Activated T-cell treated with anti-CD3 and anti-CD28 coated beads, Interleukin-2, amount 50 U/mL, for 72 hours (primary cell): ENCODE results near the gene LCN1. TPM values are rescaled to one million over a fixed set of nuclear protein-coding genes. Genes with fewer than 3 reads are reported as not detected.
"Not testable (repeated sequence)": the region's sequence is repeated elsewhere in the genome, so short reads cannot be mapped to it uniquely, and the experiment has no call there.

ENCODE experiments used
- ATAC-seq, 2 donors: fragments of 150-1000 bp; cut with Tn5 transposase; replicated peaks in 1 of 2; 2 replicates each; pipeline ENCODE4 v1.10.0; 2021; ENCODE audit warnings: moderate library complexity in 2 of 2, mild to moderate bottlenecking in 1 of 2
- DNase-seq, 2 donors: peaks; one replicate each; pipeline ENCODE4 v3.0.0; 2021 to 2022; ENCODE audit warnings: mixed read lengths in 1 of 2
- H3K27ac Mint-ChIP-seq: one replicate; pipeline ENCODE4 v1.8.0; 2022; ENCODE audit warnings: mild to moderate bottlenecking, moderate library complexity, mixed read lengths
- H3K27me3 Mint-ChIP-seq: one replicate; pipeline ENCODE4 v1.8.0; 2022; ENCODE audit warnings: low read depth, mixed read lengths
- H3K36me3 Mint-ChIP-seq, 2 donors: one replicate each; pipeline ENCODE4 v1.8.0; 2022; ENCODE audit warnings: mixed read lengths in 2 of 2, mild to moderate bottlenecking in 1 of 2; ENCODE audit not compliant: insufficient read depth in 2 of 2
- H3K4me1 Mint-ChIP-seq: one replicate; pipeline ENCODE4 v1.8.0; 2022; ENCODE audit warnings: low read depth, mixed read lengths
- H3K4me3 Mint-ChIP-seq, 2 donors: one replicate each; pipeline ENCODE4 v1.8.0; 2022; ENCODE audit warnings: mild to moderate bottlenecking in 2 of 2, mixed read lengths in 2 of 2, moderate library complexity in 2 of 2
- H3K9me3 Mint-ChIP-seq, 2 donors: one replicate each; pipeline ENCODE4 v1.8.0; 2022; ENCODE audit warnings: mixed read lengths in 2 of 2
- total RNA-seq, 2 donors: library from RNA; stranded (reverse); gene quantifications; one replicate each; pipeline ENCODE4 v1.2.3, GENCODE V29; 2022

LCN1 gene
- total RNA-seq, 2 donors from 2014 or later, result not detected

DNA sequence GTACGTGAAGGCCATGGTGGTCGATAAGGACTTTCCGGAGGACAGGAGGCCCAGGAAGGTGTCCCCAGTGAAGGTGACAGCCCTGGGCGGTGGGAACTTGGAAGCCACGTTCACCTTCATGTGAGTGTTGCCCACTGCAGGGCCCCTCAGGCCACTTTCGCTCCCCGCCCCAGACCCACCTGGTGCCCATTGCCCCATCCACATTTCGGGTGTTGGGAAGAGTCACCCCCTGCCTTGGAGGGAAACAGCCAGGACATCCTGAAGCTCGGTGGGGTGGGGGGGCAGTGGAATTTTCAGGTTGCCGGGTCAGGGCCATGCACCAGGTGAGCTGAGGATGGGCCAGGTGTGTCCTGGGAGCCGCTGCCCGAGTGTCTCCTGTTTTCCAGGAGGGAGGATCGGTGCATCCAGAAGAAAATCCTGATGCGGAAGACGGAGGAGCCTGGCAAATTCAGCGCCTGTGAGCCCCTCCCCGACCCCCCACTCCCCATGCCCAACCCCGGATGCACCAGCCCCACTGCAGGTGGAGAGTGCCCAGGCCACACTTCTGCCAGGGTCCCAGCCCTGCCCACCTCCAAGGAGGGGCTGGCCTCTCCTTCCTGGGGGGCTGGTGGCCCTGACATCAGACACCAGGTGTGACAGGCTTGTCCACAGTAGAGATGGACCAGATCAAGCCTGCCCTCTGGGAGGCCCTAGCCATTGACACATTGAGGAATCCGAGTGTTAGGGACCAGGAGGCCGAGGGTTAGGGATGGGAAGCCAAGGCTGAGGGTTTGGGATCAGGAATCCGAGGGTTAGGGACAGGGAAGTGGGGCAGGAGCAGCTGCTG, 25.8 kb downstream of the LCN1 start:
- not testable (repeated sequence) for ATAC-seq, H3K4me3 Mint-ChIP-seq, DNase-seq

DNA sequence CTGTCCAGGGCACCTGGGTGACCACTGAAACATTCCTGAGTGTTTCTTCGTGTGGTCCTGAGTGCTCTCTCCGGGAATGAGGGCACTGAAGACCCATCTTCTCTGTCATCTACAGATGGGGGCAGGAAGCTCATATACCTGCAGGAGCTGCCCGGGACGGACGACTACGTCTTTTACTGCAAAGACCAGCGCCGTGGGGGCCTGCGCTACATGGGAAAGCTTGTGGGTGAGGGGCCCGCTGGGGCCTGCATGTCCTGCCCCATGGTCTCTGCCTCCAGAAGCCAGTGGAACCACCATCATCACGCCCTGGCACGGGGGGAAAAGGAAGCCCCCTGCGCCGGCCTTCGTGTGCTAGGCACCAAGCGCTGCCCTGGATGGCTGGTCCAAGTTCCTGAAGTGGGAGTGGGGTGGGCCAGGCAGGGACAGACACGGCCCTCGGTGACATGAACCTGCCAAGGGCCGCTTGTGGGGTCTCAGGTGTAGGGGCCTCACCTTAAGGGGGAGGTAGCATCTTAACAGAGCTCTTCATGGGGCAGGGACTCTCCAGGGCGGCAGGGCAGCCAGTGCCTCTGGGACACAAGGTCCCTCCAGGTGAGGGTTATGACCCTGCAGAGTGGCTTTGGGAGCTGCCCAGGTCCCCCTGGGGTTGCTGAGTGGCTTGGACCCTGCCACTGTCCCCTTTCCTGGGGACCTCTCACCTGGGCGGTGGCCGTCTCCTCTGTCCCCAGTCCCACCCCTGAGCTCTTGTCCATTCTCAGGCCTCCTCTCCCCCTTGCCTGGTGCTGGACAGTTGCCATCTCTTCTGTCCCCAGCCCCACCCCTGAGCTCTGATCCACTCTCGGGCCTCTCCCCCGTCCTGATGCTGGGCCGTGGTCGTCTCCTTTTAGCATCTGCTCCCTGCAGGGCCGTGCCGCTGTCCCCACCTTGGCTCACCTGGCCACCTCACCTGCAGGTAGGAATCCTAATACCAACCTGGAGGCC, 26.8 kb downstream of the LCN1 start:
- peaks cover 9% of the 10 kb centered on the region for H3K27me3 Mint-ChIP-seq
- H3K4me1 Mint-ChIP-seq, result no peaks in the 10 kb centered on the region
- no peak overlapping the region for H3K4me3 Mint-ChIP-seq
- no peak overlapping the region for H3K27ac Mint-ChIP-seq
- ATAC-seq, result no peak
- H3K9me3 Mint-ChIP-seq, result no peaks in the 10 kb centered on the region
- no peak for DNase-seq
- H3K36me3 Mint-ChIP-seq, result no peaks in the 10 kb centered on the region

More for the DNA sequence above, 25.8 kb downstream of the LCN1 start:
- peaks cover 11% of the 10 kb centered on the region for H3K27me3 Mint-ChIP-seq
- not testable (repeated sequence) for H3K36me3 Mint-ChIP-seq, H3K9me3 Mint-ChIP-seq, H3K27ac Mint-ChIP-seq, H3K4me1 Mint-ChIP-seq

DNA sequence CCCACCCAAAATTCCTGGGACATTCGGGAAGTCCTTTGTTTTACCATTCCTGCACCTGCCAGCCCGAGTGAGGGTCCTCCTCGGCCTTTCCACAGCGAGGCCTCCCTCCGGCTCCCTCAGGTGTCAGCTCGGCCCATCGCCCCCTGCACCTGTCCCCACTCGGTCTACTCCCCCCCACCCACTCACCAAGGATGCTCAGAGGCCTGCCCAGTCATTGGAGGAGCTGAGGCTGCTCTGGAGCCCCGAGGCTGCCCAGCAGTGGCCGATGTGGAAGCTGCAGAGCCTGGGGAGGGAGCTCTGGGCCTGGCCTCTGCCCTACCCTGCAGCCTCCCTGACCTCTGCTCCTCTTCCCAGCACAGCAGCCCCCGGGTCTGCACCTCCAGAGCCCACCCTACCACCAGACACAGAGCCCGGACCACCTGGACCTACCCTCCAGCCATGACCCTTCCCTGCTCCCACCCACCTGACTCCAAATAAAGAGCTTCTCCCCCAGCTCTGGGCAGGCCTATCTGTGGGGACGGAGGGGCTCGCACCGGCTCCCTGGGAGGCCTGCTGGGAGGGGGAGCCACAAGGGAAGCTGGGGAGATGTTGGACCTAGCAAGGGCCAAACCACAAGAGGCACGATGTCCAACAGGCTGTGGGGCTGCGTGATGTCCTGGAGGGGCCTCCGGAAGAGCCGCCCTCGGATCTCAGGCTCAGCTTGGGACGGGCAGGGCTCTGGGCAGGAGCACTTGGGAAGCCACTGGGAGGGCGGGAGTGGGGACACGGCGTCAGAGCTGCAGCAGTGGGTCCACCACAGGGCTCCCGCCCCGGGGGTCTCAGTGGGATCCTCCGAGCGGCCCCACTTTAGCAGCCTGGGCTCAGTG, 28.5 kb downstream of the LCN1 start:
- H3K9me3 Mint-ChIP-seq, H3K36me3 Mint-ChIP-seq, H3K4me1 Mint-ChIP-seq, DNase-seq, H3K4me3 Mint-ChIP-seq, ATAC-seq, H3K27ac Mint-ChIP-seq, H3K27me3 Mint-ChIP-seq: not testable (repeated sequence)

DNA sequence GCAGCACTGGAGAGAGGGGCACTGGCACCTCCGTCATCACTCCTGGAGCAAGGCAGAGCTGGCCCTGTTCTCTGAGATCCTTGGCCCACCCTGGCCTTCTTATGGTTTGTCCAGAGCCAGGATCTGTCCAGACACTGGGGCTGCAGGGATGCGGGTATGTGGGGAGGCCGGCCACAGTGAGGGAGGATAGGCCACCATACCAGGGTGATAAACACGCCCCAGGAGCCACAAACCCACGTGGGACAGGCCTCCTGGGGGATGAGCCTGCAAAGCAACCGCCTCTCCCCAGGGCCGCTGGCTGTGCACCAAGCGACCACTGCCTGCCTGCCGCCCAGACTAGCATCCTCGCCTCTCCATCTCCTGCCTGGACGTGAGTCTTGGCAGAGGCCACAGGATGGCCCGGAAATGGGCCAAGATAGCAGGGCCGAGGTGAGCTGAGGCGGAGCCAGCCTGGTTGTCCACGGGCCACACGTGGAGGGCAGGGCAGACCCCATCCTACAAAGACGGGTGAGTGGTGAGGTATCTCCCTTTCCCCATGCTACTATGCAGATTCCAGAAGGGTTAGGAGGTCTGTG, 29.2 kb downstream of the LCN1 start:
- Mint-ChIP-seq H3K4me1 (no peaks in the 10 kb centered on the region), H3K36me3 (no peaks in the 10 kb centered on the region), H3K9me3 (no peaks in the 10 kb centered on the region), H3K27me3 (no peaks in the 10 kb centered on the region), H3K27ac (no peak overlapping the region), H3K4me3 (no peak overlapping the region)
- DNase-seq (no peak), ATAC-seq (no peak)

DNA sequence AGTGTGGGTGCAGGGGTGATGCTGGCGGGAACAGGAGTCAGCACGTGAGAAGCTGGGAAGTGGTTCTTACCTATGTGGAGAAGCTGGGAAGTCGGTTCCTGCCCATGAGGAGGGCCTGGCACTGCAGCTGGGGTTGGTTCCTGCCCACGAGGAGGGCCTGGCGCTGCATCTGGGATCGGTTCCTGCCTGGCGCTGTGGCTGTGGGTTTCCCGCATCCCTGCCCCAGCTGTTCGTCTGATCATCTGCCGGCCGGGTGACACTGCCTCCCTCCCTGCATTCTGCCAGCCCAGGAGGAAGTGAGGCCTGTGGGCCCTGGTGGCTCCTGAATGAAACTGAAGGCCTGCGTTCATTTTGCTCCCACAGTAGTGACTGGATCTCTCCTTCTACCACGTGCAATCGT, 29.8 kb downstream of the LCN1 start:
- H3K27ac Mint-ChIP-seq, result no peak overlapping the region
- no peak overlapping the region for H3K4me3 Mint-ChIP-seq
- H3K27me3 Mint-ChIP-seq, result peaks cover 4% of the 10 kb centered on the region
- no peaks in the 10 kb centered on the region for H3K9me3 Mint-ChIP-seq
- DNase-seq, result no peak
- H3K36me3 Mint-ChIP-seq, result no peaks in the 10 kb centered on the region
- no peak for ATAC-seq
- no peaks in the 10 kb centered on the region for H3K4me1 Mint-ChIP-seq

DNA sequence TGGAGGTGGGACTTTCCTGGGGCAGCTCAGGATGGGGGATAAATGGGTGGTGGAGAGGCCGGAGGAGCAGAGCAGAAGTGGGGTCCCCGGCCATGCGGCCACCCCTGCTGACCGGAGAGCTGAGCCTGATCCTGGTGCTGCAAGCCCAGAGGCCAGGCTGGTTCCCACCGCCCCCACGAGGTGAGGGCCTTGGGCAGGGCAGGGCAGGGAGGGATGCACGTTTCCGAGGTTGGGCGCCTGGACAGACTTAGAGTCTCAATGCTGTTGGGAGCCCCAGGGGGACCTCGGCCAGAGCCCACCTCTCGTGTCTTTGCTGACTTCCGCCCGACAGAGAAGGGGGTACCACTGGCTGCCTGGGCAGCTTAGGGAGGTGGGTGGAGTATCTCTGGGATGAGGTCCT, 30.2 kb downstream of the LCN1 start:
- Mint-ChIP-seq H3K4me1 (no peaks in the 10 kb centered on the region), H3K27ac (no peak overlapping the region), H3K9me3 (no peaks in the 10 kb centered on the region), H3K27me3 (peaks cover 6% of the 10 kb centered on the region), H3K4me3 (no peak overlapping the region), H3K36me3 (no peaks in the 10 kb centered on the region)
- no peak for ATAC-seq
- DNase-seq, result no peak

DNA sequence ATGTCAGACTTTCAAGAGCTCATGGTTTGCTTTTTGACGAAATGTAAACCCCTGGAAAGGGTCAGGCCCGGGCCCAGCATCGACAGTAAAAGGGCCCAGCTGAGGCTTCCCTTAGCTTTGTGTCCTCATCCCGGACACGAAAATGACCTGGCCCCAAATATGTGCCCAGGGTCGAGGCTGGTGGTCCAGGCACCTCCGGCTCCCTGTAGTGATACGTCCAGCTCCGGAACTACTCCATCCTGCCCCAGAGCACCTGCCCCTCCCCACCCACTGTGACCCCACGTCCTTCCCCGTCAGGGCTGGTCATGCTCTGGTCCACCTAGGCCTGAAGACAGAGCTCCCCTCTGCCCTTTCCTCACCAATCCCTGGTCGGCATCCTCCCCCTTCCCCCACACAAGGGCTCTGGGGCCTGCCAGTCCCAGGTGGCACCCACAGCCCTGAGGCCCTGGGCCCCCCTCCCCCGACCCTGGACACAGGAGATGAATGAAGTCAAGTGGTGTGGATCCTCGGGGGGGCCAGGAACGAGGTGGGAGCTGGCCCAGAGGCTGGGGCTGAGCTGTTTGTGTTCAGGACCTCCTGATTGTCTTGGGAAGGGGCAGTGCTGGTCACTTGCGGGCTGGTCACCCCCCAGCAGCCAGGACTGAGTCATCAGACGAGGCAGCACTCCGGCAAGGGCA, 30.9 kb downstream of the LCN1 start:
- no peaks in the 10 kb centered on the region for H3K36me3 Mint-ChIP-seq
- no peaks in the 10 kb centered on the region for H3K4me1 Mint-ChIP-seq
- ATAC-seq, result no peak
- no peak overlapping the region for H3K4me3 Mint-ChIP-seq
- H3K9me3 Mint-ChIP-seq, result no peaks in the 10 kb centered on the region
- DNase-seq, result no peak
- H3K27ac Mint-ChIP-seq, result no peak overlapping the region
- H3K27me3 Mint-ChIP-seq, result peaks cover 6% of the 10 kb centered on the region

DNA sequence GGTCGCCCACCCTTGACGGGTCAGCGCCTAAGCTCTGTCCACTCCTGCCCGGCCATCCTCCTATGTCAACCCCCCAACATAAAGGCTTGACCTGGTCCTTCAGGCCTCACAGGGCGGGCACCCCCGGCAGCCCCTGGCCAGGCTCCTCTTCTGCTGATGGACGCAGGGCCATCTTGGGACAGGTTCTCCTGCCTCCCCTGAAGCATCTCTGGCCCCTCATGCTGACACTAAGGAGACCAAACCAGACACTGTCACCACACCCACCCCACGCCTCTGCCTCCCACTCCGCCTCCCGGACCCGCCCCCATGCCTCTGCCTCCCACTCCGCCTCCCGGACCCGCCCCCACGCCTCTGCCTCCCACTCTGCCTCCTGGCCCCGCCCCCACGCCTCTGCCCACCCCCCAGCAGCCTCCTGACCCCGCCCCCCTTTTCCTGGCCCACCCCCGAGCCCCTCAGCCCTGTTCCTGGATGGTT, 31.5 kb downstream of the LCN1 start:
- H3K27ac Mint-ChIP-seq, result no peak overlapping the region
- ATAC-seq, result no peak
- H3K4me1 Mint-ChIP-seq, result no peaks in the 10 kb centered on the region
- peaks cover 6% of the 10 kb centered on the region for H3K27me3 Mint-ChIP-seq
- H3K4me3 Mint-ChIP-seq, result no peak overlapping the region
- no peak for DNase-seq
- no peaks in the 10 kb centered on the region for H3K36me3 Mint-ChIP-seq
- no peaks in the 10 kb centered on the region for H3K9me3 Mint-ChIP-seq

DNA sequence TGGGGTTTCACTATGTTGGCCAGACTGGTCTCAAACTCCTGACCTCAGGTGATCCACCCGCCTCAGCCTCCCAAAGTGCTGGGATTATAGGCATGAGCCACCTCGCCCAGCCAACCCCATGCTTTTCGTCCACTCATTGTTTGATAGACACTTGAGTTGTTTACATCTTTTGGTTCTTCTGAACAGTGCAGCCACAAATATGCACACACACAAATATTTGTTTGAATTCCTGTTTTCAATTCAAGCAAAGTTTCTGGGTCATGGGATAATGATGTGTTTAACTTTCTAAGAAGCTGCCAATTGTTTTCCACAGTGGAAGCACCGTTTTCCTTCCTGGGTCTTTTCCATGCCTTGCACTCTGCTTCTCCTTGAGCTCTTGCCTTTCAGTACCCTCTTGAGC, 33.5 kb downstream of the LCN1 start:
- no peak for DNase-seq
- no peak overlapping the region for H3K27ac Mint-ChIP-seq
- no peak for ATAC-seq

DNA sequence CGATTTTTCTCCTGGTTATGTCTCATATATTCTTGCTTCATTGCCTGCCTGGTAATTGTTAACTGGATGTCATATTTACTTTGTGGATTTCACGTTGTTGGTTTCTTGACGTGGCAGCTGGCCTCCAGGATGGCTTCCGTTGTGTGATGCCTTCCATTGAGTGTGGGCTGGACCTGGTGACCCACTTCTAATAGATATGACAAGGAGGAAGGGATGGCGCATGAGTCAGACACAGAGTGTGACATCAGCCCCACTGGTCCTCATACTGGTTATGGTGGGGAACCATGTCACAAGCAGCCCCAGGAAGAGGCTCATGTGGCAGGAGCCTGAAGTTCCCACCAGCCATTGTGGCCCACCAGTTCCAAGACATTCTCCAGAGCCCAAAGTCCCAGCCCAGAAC, 34.0 kb downstream of the LCN1 start:
- Mint-ChIP-seq H3K9me3 (no peaks in the 10 kb centered on the region), H3K4me1 (no peaks in the 10 kb centered on the region), H3K4me3 (no peak overlapping the region), H3K27ac (no peak overlapping the region), H3K36me3 (no peaks in the 10 kb centered on the region), H3K27me3 (peaks cover 6% of the 10 kb centered on the region)
- no peak for DNase-seq
- ATAC-seq, result no peak

More for the DNA sequence above, 33.5 kb downstream of the LCN1 start:
- H3K9me3 Mint-ChIP-seq, result no peaks in the 10 kb centered on the region
- no peaks in the 10 kb centered on the region for H3K4me1 Mint-ChIP-seq
- H3K36me3 Mint-ChIP-seq, result no peaks in the 10 kb centered on the region
- H3K27me3 Mint-ChIP-seq, result peaks cover 6% of the 10 kb centered on the region
- no peak overlapping the region for H3K4me3 Mint-ChIP-seq

DNA sequence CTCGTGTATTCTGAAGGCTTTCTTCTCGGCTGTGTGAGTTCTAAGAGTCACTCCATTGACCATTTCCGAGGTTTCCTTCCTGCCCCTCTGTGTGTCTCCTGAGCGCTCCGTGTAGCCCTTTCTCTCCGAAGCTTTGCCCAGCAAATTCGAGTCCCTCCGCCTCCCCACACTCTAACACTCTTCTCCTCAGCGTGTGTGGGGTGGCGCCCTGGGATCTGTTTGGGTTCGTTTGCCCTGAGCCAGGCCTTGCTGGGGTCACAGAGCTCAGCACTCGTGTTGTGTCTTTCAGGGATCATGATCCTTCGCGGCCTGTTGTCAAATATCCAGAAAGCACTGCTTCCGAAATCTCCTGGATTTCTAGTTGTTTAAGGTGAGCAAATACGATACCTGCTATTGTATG, 34.7 kb downstream of the LCN1 start:
- H3K27me3 Mint-ChIP-seq, result peaks cover 6% of the 10 kb centered on the region
- H3K4me1 Mint-ChIP-seq, result no peaks in the 10 kb centered on the region
- no peak overlapping the region for H3K4me3 Mint-ChIP-seq
- H3K36me3 Mint-ChIP-seq, result no peaks in the 10 kb centered on the region
- H3K9me3 Mint-ChIP-seq, result no peaks in the 10 kb centered on the region
- ATAC-seq (no peak), DNase-seq (no peak)
- H3K27ac Mint-ChIP-seq, result no peak overlapping the region

DNA sequence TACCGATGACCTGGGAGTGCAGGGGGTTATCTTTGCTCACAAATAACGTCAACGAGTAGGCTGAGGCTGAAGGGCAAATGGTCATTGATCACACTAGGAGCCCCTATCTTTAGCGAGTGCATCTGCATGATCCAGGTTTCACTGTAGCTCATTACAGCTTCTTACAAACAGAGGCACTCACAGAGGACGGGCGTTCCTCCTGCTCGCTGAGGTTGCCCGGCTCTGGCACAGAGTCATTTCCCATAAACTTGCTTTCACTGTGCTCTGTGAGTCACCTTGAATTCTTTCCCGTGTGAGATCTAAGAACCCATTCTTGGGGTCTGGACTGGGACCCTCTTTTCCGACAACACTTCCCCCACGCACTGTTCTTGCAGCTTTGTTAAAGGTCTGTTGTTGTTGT, 38.4 kb downstream of the LCN1 start:
- no peak overlapping the region for H3K27ac Mint-ChIP-seq
- no peaks in the 10 kb centered on the region for H3K36me3 Mint-ChIP-seq
- DNase-seq (no peak), ATAC-seq (no peak)
- no peak overlapping the region for H3K4me3 Mint-ChIP-seq
- peaks cover 12% of the 10 kb centered on the region for H3K27me3 Mint-ChIP-seq
- H3K9me3 Mint-ChIP-seq, result no peaks in the 10 kb centered on the region
- no peaks in the 10 kb centered on the region for H3K4me1 Mint-ChIP-seq
